Nephron progenitor cell (in vitro differentiated cells): ENCODE results near the gene TSTD1.

Source experiments
- DNase-seq: peaks from one replicate; pipeline ENCODE4 v3.0.0; 2021
- H3K27ac Mint-ChIP-seq: 2 replicates; pipeline ENCODE4 v1.8.0; 2021; ENCODE audit warnings: mild to moderate bottlenecking, moderate library complexity, mixed read lengths
- H3K27me3 Mint-ChIP-seq: 2 replicates; pipeline ENCODE4 v1.8.0; 2021; ENCODE audit warnings: mild to moderate bottlenecking, low read depth, mixed read lengths; ENCODE audit not compliant: poor library complexity
- H3K36me3 Mint-ChIP-seq: 2 replicates; pipeline ENCODE4 v1.8.0; 2021; ENCODE audit warnings: low read depth, mixed read lengths
- H3K4me1 Mint-ChIP-seq: 2 replicates; pipeline ENCODE4 v1.8.0; 2021; ENCODE audit warnings: mixed read lengths
- H3K4me3 Mint-ChIP-seq: 2 replicates; pipeline ENCODE4 v1.8.0; 2021; ENCODE audit warnings: mild to moderate bottlenecking, moderate library complexity, mixed read lengths
- H3K9me3 Mint-ChIP-seq: 2 replicates; pipeline ENCODE4 v1.8.0; 2021; ENCODE audit warnings: mild to moderate bottlenecking, moderate library complexity, mixed read lengths
- TF ChIP-seq, protein P1 (sequence below): fragments of 200-600 bp; sonication (generic); IDR thresholded peaks from 2 replicates; pipeline ENCODE4 v1.5.0; 2021; ENCODE audit warnings: antibody characterized with exemption

Gene TSTD1

DNA sequence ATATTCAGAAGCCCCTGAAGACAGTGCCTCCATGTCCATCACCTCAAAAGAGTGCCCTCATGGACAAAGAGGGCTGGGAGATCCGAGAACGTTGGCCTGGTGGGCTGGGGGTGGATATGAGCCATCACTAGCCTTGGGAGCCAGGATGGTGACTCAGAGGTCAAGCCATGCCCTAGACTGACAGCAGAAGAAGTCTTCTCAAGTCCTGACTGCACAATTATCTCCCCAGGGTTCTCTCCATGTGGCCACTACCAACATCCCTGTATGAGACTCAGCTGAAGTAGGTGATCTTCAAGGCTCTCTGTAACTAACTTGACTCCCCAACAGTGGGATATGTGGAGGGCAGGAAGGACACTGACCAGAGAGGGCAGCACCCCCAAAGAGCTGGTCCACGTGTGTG, 14.1 kb upstream of the TSTD1 start:
- Mint-ChIP-seq H3K27ac (no peak overlapping the region), H3K9me3 (peaks cover 21% of the 10 kb centered on the region), H3K4me3 (no peak overlapping the region), H3K27me3 (peaks cover 26% of the 10 kb centered on the region), H3K4me1 (no peaks in the 10 kb centered on the region), H3K36me3 (peaks cover 10% of the 10 kb centered on the region)
- DNase-seq, result no peak
- TF ChIP-seq, protein P1, sequence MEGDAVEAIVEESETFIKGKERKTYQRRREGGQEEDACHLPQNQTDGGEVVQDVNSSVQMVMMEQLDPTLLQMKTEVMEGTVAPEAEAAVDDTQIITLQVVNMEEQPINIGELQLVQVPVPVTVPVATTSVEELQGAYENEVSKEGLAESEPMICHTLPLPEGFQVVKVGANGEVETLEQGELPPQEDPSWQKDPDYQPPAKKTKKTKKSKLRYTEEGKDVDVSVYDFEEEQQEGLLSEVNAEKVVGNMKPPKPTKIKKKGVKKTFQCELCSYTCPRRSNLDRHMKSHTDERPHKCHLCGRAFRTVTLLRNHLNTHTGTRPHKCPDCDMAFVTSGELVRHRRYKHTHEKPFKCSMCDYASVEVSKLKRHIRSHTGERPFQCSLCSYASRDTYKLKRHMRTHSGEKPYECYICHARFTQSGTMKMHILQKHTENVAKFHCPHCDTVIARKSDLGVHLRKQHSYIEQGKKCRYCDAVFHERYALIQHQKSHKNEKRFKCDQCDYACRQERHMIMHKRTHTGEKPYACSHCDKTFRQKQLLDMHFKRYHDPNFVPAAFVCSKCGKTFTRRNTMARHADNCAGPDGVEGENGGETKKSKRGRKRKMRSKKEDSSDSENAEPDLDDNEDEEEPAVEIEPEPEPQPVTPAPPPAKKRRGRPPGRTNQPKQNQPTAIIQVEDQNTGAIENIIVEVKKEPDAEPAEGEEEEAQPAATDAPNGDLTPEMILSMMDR, result no peak

DNA sequence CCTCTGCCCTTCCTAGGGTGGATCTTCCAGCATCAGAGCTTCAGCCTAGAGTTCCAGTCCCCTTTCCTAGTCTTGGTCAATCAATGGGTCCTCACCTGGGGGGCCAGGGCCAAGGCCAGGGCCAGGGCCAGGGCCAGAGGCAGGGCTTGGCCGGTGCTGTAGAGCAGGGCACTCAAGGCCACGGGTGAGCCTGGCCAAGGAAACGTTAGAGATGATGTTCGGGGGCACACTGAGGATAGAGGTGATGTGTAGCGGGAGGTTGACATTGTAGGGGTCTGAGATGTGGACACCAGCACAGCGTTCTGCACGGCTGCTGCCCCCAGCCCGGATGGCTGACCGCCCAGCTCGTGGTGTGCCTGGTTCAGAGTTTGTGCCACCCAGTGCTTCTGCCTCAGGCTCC, 12.5 kb upstream of the TSTD1 start:
- no peak for DNase-seq
- H3K4me1 Mint-ChIP-seq, result peaks cover 5% of the 10 kb centered on the region
- H3K4me3 Mint-ChIP-seq, result no peak overlapping the region
- H3K9me3 Mint-ChIP-seq, result peaks cover 38% of the 10 kb centered on the region
- H3K27me3 Mint-ChIP-seq, result peaks cover 38% of the 10 kb centered on the region
- TF ChIP-seq, protein P1, result no peak
- peaks cover 22% of the 10 kb centered on the region for H3K36me3 Mint-ChIP-seq
- H3K27ac Mint-ChIP-seq, result no peak overlapping the region

DNA sequence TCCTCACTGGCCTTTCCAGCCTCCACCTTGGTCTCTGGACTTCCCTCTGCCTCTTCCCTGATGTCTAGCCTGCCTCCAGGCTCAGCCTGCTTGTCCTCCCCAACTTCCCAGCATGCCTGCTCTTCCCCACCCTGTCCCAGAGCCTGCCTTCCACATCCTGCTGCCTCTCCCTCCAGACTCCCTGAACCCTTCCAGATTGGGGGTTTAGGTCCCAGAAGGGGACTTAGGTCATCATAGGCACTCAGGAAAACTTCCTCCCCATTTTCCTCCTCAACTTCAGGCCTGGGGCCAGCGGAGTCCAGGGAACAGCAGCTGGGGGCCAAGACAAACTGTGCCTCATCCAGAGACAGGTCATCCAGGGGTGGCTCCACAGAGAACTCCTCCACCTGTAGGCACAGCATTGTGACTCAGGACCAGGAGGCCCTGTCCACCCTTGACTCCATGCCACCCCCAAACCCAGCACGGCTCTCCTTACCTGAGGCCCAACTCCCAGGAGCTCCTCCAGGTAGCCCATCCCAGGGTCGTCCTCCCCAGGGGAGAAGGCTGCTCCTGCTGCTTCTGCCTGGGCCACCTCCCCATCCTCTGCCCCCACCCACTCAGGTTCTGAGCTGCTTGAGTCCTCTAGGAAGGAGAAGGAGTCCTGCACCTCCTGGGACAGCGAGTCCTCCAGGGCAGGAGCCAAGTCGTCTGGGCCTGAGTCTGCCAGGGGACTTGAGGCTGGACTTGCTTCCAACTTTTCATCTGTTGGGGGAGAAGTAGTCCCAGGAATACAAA, 10.4 kb upstream of the TSTD1 start:
- no peak for DNase-seq
- H3K27ac Mint-ChIP-seq, result no peak overlapping the region
- TF ChIP-seq, protein P1, result no peak
- H3K4me3 Mint-ChIP-seq, result peak overlapping the region; percentile 31
- peaks cover 43% of the 10 kb centered on the region for H3K9me3 Mint-ChIP-seq
- peaks cover 26% of the 10 kb centered on the region for H3K36me3 Mint-ChIP-seq
- H3K27me3 Mint-ChIP-seq, result peaks cover 38% of the 10 kb centered on the region
- peaks cover 20% of the 10 kb centered on the region for H3K4me1 Mint-ChIP-seq

- peaks cover 32% of the 10 kb centered on the region for H3K27me3 Mint-ChIP-seq
- peaks cover 43% of the 10 kb centered on the region for H3K9me3 Mint-ChIP-seq
- H3K4me3 Mint-ChIP-seq, result peak overlapping the region; percentile 36
- peaks cover 25% of the 10 kb centered on the region for H3K4me1 Mint-ChIP-seq
- H3K36me3 Mint-ChIP-seq, result peaks cover 31% of the 10 kb centered on the region
- H3K27ac Mint-ChIP-seq, result no peak overlapping the region
- no peak for DNase-seq
- TF ChIP-seq, protein P1, result no peak
Observed at GRCh38 chr1:161047436-161048420, 9.0 kb upstream of the TSTD1 start.

DNA sequence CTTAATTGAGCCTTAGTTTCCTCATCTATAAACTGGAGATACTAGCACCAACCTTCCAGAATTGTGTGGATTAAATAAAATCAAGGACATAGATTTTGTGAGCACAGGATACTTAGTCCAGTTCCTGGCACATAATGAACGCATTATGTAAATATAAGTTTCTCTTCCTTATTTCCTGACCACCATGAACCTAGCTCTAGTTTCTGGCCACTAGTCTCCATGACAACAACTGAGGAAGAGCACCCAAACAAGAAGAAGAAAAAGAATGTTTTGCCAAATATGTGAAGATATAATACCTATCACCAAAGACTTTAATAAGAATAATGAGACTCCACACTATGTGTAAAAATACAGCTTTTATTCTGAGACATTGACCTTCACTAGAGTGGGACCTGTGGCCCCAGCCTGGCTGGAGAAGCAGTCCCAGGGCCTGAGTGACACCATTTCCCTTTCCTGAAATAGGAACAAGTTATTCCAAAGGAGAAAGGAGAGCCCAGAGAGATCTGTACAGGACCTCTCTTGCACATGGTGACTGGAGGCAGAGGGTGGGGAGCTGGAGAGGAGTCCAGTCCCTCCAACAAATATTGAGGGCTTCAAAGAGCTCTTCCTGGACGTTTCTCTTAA, 8.0 kb upstream of the TSTD1 start:
- H3K9me3 Mint-ChIP-seq, result peaks cover 43% of the 10 kb centered on the region
- peaks cover 28% of the 10 kb centered on the region for H3K4me1 Mint-ChIP-seq
- no peak for DNase-seq
- TF ChIP-seq, protein P1, result no peak
- peaks cover 32% of the 10 kb centered on the region for H3K27me3 Mint-ChIP-seq
- H3K36me3 Mint-ChIP-seq, result peaks cover 41% of the 10 kb centered on the region
- H3K4me3 Mint-ChIP-seq, result peak overlapping the region; percentile 97
- H3K27ac Mint-ChIP-seq, result no peak overlapping the region
